HCT116 (cell line): Measurements from ENCODE around the gene TSPAN16.

ENCODE experiments used
- ATF3 ChIP-seq: IDR thresholded peaks from 2 replicates; pipeline ENCODE4 v1.6.1; 2012
- EGR1 ChIP-seq: IDR thresholded peaks from 2 replicates; pipeline ENCODE4 v1.6.1; 2012; ENCODE audit warnings: low read depth
- EZH2 ChIP-seq: fragments of 200-600 bp; sonication (generic); IDR thresholded peaks from 2 replicates; pipeline ENCODE4 v1.6.1; 2017; ENCODE audit warnings: antibody characterized with exemption, mixed run types
- EZH2phosphoT487 ChIP-seq: fragments of 200-600 bp; IDR thresholded peaks from 2 replicates; pipeline ENCODE4 v1.6.1; 2018; ENCODE audit warnings: antibody characterized with exemption, borderline replicate concordance
- MAX ChIP-seq: IDR thresholded peaks from 2 replicates; pipeline ENCODE4 v1.6.1; 2012
- POLR2A ChIP-seq: IDR thresholded peaks from 2 replicates; pipeline ENCODE4 v1.7.0; 2011; ENCODE audit warnings: borderline replicate concordance; ENCODE audit not compliant: insufficient read depth, insufficient read length; ENCODE audit errors: extremely low read depth
- POLR2AphosphoS5 ChIP-seq: IDR thresholded peaks from 2 replicates; pipeline ENCODE4 v1.6.1; 2011; ENCODE audit warnings: mild to moderate bottlenecking, low read depth, low read length, moderate library complexity
- RAD21 ChIP-seq: IDR thresholded peaks from 2 replicates; pipeline ENCODE4 v1.6.1; 2012; ENCODE audit warnings: low read depth, mild to moderate bottlenecking
- YY1 ChIP-seq: IDR thresholded peaks from 2 replicates; pipeline ENCODE4 v1.6.1; 2011; ENCODE audit warnings: low read length, low read depth, moderate library complexity, mild to moderate bottlenecking; ENCODE audit not compliant: insufficient replicate concordance; ENCODE audit errors: extremely low read depth
- ZNF274 ChIP-seq: fragments of 200-500 bp; sonication (Bioruptor generic); IDR thresholded peaks from 2 replicates; pipeline ENCODE4 v1.6.1; 2014; ENCODE audit warnings: mild to moderate bottlenecking, low read depth, low read length, inconsistent platforms
- TF ChIP-seq, protein P1 (sequence below), 3 experiments: fragments of 200-600 bp in 1 of 3; sonication (generic) in 1 of 3; IDR thresholded peaks in 2 of 3; conservative IDR thresholded peaks in 1 of 3; 2 replicates each; pipeline ENCODE4 v1.5.1; 2012 to 2017; ENCODE audit warnings: low read depth in 2 of 3, low read length in 2 of 3, antibody characterized with exemption in 1 of 3, borderline replicate concordance in 1 of 3, control low read depth in 1 of 3, mild to moderate bottlenecking in 1 of 3, mixed read lengths in 1 of 3, mixed run types in 1 of 3, moderate library complexity in 1 of 3; ENCODE audit not compliant: insufficient read depth in 1 of 3
- TF ChIP-seq, protein P2 (sequence below): IDR thresholded peaks from 2 replicates; pipeline ENCODE4 v1.6.1; 2012; ENCODE audit warnings: low read depth
- TF ChIP-seq, protein P3 (sequence below): IDR thresholded peaks from 2 replicates; pipeline ENCODE4 v1.6.1; 2011; ENCODE audit warnings: mild to moderate bottlenecking, low read length, moderate library complexity; ENCODE audit not compliant: insufficient replicate concordance; ENCODE audit errors: extremely low read depth

DNA sequence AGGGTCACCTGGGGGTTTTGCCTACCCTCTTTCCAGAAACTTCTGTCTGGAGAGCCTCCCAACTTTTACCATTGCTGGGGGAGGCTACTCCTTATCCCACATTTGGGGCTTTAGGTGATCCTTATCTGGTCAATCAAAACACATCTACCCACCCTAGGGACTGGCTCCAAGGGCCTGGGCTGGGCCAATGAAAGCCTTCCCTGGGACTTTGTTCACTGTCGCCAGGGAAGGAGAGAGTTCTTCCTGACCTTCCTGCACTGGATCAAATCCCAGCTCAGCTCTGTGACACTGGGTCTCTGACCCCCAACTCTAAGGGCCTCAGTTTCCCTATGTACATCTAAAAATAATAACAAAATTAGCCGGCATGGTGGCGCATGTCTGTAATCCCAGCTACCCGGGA is 44.7 kb upstream of the TSPAN16 start:
- TF ChIP-seq POLR2AphosphoS5 (no peak), RAD21 (no peak), EZH2phosphoT487 (no peak), YY1 (no peak), EZH2 (no peak), MAX (no peak), POLR2A (no peak), EGR1 (no peak), ATF3 (no peak), ZNF274 (no peak)
- TF ChIP-seq, protein P1, sequence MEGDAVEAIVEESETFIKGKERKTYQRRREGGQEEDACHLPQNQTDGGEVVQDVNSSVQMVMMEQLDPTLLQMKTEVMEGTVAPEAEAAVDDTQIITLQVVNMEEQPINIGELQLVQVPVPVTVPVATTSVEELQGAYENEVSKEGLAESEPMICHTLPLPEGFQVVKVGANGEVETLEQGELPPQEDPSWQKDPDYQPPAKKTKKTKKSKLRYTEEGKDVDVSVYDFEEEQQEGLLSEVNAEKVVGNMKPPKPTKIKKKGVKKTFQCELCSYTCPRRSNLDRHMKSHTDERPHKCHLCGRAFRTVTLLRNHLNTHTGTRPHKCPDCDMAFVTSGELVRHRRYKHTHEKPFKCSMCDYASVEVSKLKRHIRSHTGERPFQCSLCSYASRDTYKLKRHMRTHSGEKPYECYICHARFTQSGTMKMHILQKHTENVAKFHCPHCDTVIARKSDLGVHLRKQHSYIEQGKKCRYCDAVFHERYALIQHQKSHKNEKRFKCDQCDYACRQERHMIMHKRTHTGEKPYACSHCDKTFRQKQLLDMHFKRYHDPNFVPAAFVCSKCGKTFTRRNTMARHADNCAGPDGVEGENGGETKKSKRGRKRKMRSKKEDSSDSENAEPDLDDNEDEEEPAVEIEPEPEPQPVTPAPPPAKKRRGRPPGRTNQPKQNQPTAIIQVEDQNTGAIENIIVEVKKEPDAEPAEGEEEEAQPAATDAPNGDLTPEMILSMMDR (IDR thresholded peaks at IDR 0.05 in 2 of 3, conservative IDR thresholded peaks at IDR 0.05 in 1 of 3; ENCODE audit: borderline replicate concordance in 1 of 3, insufficient read depth in 1 of 3, low read depth in 2 of 3, low read length in 2 of 3) = no peak
- TF ChIP-seq, protein P2, sequence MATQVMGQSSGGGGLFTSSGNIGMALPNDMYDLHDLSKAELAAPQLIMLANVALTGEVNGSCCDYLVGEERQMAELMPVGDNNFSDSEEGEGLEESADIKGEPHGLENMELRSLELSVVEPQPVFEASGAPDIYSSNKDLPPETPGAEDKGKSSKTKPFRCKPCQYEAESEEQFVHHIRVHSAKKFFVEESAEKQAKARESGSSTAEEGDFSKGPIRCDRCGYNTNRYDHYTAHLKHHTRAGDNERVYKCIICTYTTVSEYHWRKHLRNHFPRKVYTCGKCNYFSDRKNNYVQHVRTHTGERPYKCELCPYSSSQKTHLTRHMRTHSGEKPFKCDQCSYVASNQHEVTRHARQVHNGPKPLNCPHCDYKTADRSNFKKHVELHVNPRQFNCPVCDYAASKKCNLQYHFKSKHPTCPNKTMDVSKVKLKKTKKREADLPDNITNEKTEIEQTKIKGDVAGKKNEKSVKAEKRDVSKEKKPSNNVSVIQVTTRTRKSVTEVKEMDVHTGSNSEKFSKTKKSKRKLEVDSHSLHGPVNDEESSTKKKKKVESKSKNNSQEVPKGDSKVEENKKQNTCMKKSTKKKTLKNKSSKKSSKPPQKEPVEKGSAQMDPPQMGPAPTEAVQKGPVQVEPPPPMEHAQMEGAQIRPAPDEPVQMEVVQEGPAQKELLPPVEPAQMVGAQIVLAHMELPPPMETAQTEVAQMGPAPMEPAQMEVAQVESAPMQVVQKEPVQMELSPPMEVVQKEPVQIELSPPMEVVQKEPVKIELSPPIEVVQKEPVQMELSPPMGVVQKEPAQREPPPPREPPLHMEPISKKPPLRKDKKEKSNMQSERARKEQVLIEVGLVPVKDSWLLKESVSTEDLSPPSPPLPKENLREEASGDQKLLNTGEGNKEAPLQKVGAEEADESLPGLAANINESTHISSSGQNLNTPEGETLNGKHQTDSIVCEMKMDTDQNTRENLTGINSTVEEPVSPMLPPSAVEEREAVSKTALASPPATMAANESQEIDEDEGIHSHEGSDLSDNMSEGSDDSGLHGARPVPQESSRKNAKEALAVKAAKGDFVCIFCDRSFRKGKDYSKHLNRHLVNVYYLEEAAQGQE = no peak
- TF ChIP-seq, protein P3, sequence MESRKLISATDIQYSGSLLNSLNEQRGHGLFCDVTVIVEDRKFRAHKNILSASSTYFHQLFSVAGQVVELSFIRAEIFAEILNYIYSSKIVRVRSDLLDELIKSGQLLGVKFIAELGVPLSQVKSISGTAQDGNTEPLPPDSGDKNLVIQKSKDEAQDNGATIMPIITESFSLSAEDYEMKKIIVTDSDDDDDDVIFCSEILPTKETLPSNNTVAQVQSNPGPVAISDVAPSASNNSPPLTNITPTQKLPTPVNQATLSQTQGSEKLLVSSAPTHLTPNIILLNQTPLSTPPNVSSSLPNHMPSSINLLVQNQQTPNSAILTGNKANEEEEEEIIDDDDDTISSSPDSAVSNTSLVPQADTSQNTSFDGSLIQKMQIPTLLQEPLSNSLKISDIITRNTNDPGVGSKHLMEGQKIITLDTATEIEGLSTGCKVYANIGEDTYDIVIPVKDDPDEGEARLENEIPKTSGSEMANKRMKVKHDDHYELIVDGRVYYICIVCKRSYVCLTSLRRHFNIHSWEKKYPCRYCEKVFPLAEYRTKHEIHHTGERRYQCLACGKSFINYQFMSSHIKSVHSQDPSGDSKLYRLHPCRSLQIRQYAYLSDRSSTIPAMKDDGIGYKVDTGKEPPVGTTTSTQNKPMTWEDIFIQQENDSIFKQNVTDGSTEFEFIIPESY = no peak
